ENCODE data around the gene FARS2. TPM values are rescaled to one million over a fixed set of nuclear protein-coding genes. Genes with fewer than 3 reads are reported as not detected.

FARS2 gene
- total RNA-seq, 1 donor from 2014 or later: 24.8 TPM

- no peak for DNase-seq
Observed at GRCh38 chr6:5589422-5590141, 328.3 kb downstream of the FARS2 start.

DNA sequence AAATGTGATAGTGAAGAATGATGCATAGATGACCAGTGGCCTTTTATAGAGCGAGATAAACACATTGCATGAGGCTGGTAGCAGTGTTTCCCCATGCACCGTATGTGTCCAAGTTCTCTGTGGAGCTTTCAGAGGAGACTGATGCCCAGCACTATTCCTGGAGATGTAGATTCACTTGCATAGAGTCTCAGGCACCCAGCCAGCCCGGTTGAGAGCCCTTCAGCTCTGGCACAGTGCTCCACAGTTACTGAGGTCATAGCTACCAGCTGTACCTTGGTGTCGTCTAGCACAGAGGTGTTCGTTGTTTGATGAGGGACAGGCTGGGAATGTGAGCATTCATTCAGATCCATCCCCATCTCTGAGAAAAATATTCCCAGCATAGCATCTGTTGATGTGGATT lies 328.9 kb downstream of the FARS2 start:
- no peak for DNase-seq

- no peak for DNase-seq
Observed at GRCh38 chr6:5592886-5593519, 331.7 kb downstream of the FARS2 start.

GRCh38 chr6:5595184-5595583 lies 333.9 kb downstream of the FARS2 start:
- no peak for DNase-seq

DNA sequence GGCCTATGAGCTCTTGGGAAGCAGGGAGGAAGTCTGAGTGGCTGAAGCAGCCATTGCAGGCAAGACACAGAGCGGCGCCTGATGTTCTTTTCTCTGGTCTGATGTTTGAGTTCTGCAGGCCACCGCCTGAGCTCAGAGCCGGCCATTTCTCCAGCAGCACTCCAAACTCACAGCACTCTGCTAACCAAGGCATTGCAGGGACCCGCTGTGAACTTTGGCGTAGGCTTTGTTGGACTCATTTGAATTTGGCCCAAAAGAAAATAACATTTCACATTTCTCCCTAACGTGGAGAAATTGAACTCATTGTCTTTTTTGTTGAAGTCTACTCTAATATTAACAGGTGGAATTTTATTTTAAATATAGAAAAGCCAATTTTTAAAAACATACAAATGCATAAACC lies 336.1 kb downstream of the FARS2 start:
- no peak for DNase-seq

DNA sequence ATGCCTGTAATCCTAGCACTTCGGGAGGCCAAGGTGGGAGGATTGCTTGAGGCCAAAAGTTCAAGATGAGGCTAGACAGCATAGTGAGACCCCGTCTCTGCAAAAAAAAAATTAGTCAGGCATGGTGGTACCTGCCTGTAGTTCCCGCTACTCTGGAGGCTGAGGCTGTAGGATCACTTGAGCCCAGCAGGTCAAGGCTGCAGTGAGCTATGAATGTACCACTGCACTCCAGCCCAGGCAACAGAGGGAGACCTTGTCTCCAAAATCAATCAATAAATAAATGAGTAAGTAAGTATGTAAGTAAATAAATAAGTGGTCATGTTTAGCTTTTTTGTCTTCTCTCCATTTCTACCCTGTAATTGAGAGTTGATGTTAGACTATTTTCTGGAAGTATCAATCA lies 336.8 kb downstream of the FARS2 start:
- DNase-seq: no peak

DNA sequence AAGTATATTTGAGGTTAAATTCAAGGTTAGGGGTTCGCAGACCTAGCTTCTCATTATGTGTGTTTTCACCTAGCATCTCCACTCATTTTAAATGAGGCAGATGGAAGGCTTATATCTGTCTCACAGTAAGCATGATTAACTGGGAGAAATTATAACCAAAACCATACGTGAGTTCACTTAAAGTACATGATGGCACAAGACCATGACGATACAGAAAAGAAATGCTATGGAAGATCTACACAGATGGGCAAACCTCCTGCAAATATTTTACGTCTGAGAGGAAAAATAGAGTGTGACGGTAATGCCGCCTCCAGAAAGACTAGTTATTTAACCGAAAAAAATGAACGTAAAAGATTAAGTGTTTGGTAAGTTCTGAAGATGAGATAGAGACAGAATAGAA lies 337.8 kb downstream of the FARS2 start:
- DNase-seq: no peak

GRCh38 chr6:5605937-5606336 lies 344.6 kb downstream of the FARS2 start:
- no peak for DNase-seq

- no peak for DNase-seq
Observed at GRCh38 chr6:5606546-5606945, 345.2 kb downstream of the FARS2 start.

DNA sequence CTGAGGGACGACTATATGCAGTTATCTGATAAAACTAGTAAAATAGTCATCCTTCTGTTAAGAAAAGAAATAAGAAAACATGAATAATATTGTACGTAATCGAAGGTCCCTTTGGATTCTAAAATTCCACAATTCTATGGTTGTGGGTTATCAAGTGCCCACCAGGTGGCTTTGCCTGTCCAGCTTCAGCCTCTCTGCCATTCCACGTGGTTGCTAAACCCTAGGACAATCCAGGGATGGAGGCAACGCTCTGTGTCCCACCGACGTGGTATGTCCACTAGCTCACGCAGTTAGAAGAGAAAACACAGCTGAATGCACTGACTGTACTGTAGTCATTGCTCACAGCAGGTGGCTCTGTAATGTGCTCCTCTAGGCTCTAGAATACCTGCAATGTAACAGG lies 349.3 kb downstream of the FARS2 start:
- DNase-seq: no peak

DNA sequence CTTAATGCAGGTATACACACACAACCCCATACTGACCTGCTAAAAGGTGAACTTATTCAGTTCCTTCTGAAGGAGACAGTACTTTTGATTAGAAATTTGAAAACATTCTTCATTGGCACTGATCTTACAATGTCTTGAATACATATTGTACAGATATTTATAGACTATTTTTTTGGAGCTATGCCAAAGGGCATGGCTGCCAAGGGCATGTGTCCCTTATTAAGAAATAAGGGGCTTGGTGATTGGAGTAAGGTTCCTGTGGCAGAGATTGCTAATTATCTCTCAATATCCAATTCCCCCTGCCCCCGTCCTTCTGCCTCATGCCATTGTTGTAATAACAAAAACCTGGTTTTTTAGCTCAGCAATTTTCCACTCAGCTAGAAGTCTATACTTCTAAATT lies 355.9 kb downstream of the FARS2 start:
- no peak for DNase-seq

- DNase-seq: no peak
Observed at GRCh38 chr6:5619249-5619648, 357.9 kb downstream of the FARS2 start.

GRCh38 chr6:5622276-5623005 lies 361.1 kb downstream of the FARS2 start:
- DNase-seq: no peak

- DNase-seq: no peak
Observed at GRCh38 chr6:5623769-5624168, 362.5 kb downstream of the FARS2 start.

DNA sequence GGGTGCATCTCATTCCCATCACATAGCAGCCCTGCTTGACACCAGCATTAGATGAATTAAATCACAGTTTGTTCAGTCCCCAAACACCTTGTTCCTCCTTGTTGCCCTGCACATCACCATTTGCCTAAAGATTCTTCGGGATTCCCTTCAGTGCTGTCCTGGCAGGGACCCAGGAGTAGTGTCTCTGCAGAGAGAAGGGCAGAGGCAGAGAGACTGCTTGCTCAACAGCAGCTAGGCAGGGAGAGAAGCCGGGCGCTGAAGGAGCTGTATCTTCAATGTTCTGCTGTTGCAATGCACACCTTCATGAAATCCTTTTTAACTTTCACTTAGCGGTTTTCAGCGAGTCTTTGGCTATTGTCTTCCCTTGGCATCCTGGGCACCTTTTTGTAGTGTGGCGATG lies 362.9 kb downstream of the FARS2 start:
- DNase-seq: no peak

GRCh38 chr6:5626727-5627426 lies 365.6 kb downstream of the FARS2 start:
- no peak for DNase-seq

DNA sequence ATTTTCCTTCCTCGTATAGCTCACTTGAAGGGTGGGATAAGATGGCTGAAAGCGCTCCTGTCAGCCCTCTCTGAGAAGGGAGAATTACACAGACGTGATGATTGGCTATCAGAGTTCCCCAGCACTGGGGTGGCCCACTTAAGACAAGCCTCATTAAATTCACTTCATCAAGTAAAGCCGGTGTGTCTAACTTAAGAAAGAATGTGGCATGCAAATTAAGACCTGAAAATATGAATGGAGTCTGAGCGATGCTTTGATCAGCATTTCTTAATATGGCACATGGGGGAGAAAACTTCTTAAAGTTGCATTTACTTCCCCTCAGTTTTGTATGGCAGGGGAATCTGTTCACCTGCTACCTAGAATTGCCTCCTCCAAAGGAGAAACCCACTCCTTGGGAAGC lies 369.3 kb downstream of the FARS2 start:
- no peak for DNase-seq

GRCh38 chr6:5632348-5632935 lies 371.1 kb downstream of the FARS2 start:
- no peak for DNase-seq

DNA sequence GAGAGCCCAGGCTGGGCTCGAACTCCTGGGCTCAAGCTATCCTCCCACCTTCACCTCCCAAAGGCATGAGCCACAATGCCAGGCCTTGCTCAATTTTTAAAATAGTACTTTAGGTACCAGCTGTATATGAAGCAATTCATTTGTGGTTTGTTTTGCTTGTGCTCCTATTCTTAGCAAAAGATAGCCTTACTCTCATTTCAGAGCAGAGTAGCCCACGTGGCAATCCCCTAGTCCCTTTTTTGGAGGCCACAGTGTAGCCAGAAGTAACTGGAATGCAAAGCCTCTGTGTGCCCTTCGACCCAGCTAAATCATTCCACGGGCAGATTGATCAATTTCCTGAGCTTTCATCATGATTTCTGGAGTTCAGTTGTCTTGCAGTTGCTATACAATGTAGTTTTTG lies 373.2 kb downstream of the FARS2 start:
- DNase-seq: no peak

DNA sequence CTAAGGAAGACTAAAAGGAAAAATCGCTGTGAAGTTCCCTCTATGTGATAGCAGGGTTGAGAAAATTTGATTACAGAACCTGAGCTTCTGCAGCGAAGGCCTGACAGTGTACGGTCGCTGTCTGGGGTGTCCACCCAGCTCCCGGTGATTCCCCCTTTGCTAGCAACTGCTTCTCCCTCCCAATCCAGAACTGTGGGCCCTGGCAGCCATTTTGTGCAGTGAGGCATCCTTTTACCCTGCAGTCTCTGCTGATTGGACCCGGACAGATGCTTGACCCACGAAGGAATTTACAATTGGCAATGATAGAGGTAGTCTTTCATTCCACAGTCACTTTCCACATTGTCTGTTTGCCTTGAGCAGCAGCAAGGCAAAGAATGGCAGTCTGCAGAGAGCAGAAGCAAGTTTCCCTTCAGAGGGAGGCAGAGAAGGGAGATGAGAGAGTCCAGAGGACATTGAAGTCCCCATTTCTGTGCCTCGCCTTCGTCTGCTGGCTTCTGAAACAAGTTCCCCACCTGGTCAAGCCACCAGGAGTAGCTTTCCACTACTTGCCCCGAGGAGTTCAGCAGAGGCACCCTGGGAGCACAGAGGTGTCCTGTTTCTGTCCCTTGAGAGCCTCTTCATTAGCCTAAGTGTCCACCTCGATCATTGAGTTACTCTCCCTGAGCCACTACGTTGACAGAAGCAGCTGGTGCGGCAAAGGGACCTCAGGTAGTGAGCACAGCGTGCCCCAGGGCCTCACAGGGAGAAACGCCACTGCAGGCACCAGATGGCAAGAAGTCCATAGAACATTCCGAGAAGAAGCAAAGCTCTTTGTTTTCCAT lies 375.1 kb downstream of the FARS2 start:
- DNase-seq: no peak

DNA sequence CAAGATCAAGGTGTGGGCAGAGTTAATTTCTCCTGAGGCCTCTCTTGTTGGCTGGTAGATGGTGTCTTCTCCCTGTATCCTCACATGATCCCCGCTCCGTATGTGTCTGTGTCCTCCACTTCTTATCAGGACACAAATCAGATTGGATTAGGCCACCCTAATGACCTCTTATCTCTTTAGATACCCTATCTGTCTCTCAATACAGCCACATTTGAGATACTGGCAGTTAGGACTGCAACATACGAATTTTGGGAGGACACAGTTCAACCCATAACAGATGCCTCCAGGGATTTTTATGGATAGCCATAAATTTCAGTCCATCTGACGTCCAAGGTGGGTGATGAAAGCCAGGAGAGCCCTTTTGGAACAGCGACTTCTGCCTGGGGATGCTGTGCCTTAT lies 376.4 kb downstream of the FARS2 start:
- DNase-seq: no peak

DNA sequence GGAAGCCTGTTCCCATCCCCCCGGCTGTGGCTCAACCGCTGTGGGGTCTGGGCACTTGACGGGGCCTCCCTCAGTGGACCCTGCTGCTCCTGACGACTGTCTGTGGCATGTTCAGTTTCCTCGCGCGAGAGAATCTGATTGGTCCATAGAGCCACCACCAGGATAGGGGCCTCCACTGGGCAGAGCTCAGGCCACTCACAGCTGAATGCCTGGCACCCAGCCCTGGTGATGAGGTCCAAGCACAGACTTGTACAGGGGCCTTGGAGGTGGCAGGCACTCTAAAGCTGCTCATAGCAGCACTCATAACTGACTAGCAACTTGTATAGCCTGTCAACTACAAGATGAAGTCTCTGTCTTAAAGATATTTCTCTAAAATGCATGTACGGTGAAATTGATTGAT lies 377.4 kb downstream of the FARS2 start:
- DNase-seq: no peak

Data from occipital lobe (tissue), 2 donors.